ENCODE results near the gene MCC.

The MCC gene

DNA sequence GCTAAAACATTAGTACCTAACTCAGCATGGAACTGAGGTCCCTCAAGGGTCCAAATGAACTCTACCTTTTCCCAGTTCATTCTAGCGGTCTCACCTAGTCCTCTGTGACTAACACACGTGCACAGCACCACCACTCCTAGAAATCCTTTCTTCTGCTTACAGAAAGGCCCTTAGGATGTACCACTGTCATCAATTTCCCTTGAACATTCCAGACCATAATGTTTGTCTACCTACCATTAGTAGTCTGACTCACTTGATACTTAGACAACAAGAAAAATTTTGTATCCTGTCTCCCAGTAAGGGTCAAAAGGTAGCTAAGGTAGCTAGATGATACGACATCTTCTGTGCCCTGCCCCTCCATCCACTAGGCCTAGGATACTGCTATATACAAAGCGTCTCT lies 220.0 kb downstream of the MCC start:
- TF ChIP-seq, protein P1, sequence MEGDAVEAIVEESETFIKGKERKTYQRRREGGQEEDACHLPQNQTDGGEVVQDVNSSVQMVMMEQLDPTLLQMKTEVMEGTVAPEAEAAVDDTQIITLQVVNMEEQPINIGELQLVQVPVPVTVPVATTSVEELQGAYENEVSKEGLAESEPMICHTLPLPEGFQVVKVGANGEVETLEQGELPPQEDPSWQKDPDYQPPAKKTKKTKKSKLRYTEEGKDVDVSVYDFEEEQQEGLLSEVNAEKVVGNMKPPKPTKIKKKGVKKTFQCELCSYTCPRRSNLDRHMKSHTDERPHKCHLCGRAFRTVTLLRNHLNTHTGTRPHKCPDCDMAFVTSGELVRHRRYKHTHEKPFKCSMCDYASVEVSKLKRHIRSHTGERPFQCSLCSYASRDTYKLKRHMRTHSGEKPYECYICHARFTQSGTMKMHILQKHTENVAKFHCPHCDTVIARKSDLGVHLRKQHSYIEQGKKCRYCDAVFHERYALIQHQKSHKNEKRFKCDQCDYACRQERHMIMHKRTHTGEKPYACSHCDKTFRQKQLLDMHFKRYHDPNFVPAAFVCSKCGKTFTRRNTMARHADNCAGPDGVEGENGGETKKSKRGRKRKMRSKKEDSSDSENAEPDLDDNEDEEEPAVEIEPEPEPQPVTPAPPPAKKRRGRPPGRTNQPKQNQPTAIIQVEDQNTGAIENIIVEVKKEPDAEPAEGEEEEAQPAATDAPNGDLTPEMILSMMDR (IDR thresholded peaks at IDR 0.05) = no peak
- Mint-ChIP-seq H3K9me3 (peaks cover 4% of the 10 kb centered on the region), H3K27ac (peak overlapping the region; percentile 58), H3K4me3 (no peak overlapping the region), H3K4me1 (peaks cover 70% of the 10 kb centered on the region), H3K27me3 (ENCODE audit: low read depth, poor library complexity) (no peaks in the 10 kb centered on the region), H3K36me3 (ENCODE audit: low read depth) (peaks cover 5% of the 10 kb centered on the region)
- no peak for DNase-seq

DNA sequence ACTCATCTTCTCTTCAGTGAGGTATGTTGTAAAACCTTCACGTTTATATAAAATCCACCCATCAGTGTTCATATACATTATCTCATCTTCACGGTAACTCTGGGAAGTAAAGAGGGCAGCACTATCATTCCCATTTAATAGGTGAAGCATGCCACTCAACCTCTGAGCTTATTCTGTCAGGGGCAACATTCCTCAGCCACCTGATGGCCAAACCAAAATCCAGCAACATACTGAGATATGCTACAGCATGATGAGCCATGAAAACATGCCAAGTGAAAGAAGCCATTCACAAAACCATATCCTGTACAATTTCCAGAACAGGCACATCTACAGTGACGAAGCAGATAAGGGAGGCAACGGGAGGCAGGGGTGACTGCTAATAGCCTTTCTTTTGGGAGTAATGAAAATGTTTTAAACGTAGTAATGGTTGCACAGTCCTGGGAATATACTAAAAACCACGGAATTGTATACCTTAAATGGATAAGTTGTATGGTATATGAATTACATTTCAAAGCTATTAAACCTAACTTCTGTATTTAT lies 220.8 kb downstream of the MCC start:
- Mint-ChIP-seq H3K27me3 (ENCODE audit: low read depth, poor library complexity) (no peaks in the 10 kb centered on the region), H3K9me3 (peaks cover 4% of the 10 kb centered on the region), H3K27ac (no peak overlapping the region), H3K4me1 (peaks cover 69% of the 10 kb centered on the region), H3K36me3 (ENCODE audit: low read depth) (peaks cover 5% of the 10 kb centered on the region), H3K4me3 (no peak overlapping the region)
- TF ChIP-seq, protein P1 (IDR thresholded peaks at IDR 0.05) = no peak
- no peak for DNase-seq

DNA sequence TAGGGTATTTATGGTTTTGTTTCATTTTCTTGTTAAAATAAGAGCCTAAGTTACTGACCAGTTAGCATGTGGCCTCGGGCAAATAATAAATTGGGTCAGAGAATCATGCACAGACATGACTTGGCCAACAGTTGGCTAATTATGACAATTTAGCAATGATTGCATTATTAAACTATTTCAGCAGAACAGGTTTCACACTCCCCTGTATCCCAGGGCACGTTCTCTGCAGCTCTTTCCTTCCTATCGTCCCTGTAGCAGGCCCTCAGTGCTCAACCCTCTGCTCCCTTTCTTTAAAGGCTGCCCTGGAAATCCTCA lies 221.4 kb downstream of the MCC start:
- peaks cover 69% of the 10 kb centered on the region for H3K4me1 Mint-ChIP-seq
- no peak for DNase-seq
- H3K4me3 Mint-ChIP-seq = no peak overlapping the region
- H3K36me3 Mint-ChIP-seq (ENCODE audit: low read depth) = peaks cover 5% of the 10 kb centered on the region
- peak overlapping the region; percentile 96 for H3K27ac Mint-ChIP-seq
- TF ChIP-seq, protein P1 (IDR thresholded peaks at IDR 0.05) = no peak
- H3K9me3 Mint-ChIP-seq = peaks cover 4% of the 10 kb centered on the region
- H3K27me3 Mint-ChIP-seq (ENCODE audit: low read depth, poor library complexity) = no peaks in the 10 kb centered on the region

DNA sequence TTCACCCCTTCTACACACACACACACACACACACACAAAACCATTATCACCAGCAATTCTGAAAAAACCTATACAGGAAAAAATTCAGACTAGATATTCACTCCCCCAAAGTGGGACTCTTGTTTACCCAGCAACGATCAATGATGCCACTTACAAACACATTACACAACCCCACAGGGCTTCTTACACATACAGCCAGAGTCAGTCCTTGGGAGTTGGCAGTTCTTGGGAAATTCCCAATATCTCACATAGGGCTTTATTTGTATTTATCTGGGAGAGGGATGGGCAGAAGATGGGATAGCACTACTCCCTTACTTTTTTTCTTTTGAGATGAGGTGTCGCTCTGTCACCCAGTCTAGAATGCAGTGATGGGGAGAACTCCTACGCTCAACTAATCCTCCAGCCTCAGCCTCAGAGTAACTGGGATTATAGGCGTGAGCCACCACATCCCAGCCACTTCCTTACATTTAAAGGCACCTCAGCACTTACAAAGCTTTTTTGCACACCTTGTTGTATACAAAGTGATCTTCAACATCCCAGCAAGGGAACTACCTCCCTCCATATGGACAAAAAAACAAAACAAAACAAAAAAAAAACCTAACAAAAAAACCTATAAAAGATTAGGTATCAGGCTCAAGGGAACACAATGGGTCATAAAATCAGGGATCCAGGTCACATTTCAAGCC lies 221.9 kb downstream of the MCC start:
- H3K36me3 Mint-ChIP-seq (ENCODE audit: low read depth) = peaks cover 5% of the 10 kb centered on the region
- no peaks in the 10 kb centered on the region for H3K27me3 Mint-ChIP-seq (ENCODE audit: low read depth, poor library complexity)
- peaks cover 69% of the 10 kb centered on the region for H3K4me1 Mint-ChIP-seq
- DNase-seq = no peak
- H3K27ac Mint-ChIP-seq = peak overlapping the region; percentile 13
- peaks cover 4% of the 10 kb centered on the region for H3K9me3 Mint-ChIP-seq
- TF ChIP-seq, protein P1 (IDR thresholded peaks at IDR 0.05) = no peak
- H3K4me3 Mint-ChIP-seq = no peak overlapping the region

DNA sequence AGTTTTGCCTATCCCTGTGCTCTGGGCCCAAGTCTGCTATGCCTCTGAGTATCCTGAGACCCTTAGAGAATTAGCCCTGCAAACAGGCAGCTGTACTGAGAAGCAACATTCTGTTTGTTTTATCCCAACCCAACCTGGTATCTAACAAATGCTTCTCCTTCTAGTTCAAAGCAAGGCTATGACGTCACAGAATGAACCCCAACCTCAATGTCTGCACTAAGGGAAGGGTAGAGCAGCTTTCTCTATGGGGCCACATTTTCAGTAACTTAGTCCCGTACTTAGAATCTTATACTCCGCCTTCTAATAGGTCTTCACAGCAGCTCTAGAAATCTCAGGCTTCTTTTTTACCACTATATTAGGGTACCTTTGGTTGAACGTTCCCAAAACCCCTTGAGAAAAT lies 223.1 kb downstream of the MCC start:
- H3K27ac Mint-ChIP-seq = peak overlapping the region; percentile 94
- H3K36me3 Mint-ChIP-seq (ENCODE audit: low read depth) = peaks cover 10% of the 10 kb centered on the region
- TF ChIP-seq, protein P1 (IDR thresholded peaks at IDR 0.05) = no peak
- H3K4me1 Mint-ChIP-seq = peaks cover 66% of the 10 kb centered on the region
- DNase-seq = no peak
- H3K27me3 Mint-ChIP-seq (ENCODE audit: low read depth, poor library complexity) = no peaks in the 10 kb centered on the region
- peak overlapping the region; percentile 17 for H3K4me3 Mint-ChIP-seq
- H3K9me3 Mint-ChIP-seq = peaks cover 4% of the 10 kb centered on the region

DNA sequence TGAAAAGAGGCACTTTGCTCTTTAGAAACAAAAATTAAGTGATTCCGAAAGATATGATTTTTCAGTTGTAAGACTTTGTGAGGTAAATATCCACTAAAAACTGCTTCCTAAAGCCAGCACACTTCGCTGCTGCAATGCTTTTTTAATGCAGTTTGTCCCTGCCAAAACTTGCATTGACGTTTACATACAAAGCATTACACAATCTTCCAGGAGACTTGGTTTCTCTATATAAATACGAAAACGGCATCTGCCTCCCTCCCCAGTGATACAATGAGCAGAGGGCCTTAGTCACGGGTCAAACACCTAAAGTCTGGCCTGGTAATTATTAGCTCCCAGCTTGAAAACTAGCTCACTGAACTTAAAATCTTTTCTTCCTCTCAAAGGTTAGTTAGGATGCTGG lies 224.2 kb downstream of the MCC start:
- peaks cover 13% of the 10 kb centered on the region for H3K36me3 Mint-ChIP-seq (ENCODE audit: low read depth)
- no peak for DNase-seq
- H3K27me3 Mint-ChIP-seq (ENCODE audit: low read depth, poor library complexity) = no peaks in the 10 kb centered on the region
- no peak overlapping the region for H3K4me3 Mint-ChIP-seq
- TF ChIP-seq, protein P1 (IDR thresholded peaks at IDR 0.05) = no peak
- H3K9me3 Mint-ChIP-seq = peaks cover 7% of the 10 kb centered on the region
- H3K4me1 Mint-ChIP-seq = peaks cover 54% of the 10 kb centered on the region
- peak overlapping the region; percentile 3 for H3K27ac Mint-ChIP-seq
